A549 treated with AZD9567 at 1 μM for 4 hours (cell line): Measurements from ENCODE around the gene MYBPH. TPM values are rescaled to one million over a fixed set of nuclear protein-coding genes. Genes with fewer than 3 reads are reported as not detected.

Experiments used
- total RNA-seq: library from RNA; stranded (reverse); fragments of 200-300 nt; extraction: Qiagen RNA extraction; gene quantifications from 5 replicates; pipeline ENCODE4 v1.2.3, GENCODE V29; 2022; ENCODE audit not compliant: insufficient read depth

Gene MYBPH, protein sequence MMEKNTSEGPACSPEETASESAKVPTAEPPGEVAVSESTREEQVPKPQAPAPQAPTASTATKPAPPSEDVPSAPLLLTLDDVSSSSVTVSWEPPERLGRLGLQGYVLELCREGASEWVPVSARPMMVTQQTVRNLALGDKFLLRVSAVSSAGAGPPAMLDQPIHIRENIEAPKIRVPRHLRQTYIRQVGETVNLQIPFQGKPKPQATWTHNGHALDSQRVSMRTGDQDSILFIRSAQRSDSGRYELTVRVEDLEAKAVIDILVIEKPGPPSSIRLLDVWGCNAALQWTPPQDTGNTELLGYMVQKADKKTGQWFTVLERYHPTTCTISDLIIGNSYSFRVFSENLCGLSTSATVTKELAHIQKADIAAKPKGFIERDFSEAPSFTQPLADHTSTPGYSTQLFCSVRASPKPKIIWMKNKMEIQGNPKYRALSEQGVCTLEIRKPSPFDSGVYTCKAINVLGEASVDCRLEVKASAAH
- total RNA-seq: not detected in 5 replicates

DNA sequence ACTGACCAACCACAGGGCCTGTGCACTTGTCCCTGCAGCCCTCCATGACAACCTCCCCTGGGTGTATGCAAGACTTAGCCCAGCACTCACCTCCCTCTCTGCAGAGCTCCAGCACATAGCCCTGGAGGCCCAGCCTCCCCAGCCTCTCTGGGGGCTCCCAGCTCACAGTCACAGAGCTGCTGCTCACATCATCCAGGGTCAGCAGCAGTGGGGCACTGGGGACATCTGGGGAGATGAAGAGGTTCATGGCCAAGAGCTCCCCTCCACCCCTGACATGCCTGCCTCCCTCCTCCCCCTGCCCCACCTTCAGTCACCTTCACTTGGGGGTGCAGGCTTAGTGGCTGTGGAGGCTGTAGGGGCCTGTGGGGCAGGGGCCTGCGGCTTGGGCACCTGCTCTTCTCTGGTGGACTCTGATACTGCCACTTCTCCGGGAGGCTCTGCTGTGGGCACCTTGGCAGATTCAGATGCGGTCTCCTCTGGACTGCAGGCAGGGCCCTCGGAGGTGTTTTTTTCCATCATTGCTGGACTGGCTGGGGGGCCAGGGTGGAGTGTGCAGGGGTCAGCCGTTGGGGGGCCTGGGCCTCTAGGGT is at the start of gene MYBPH:
Gene MYBPH (minus strand): TSS at position 590 of the 590 bp plus-strand sequence. CDS start 71 bp downstream, at position 519.

DNA sequence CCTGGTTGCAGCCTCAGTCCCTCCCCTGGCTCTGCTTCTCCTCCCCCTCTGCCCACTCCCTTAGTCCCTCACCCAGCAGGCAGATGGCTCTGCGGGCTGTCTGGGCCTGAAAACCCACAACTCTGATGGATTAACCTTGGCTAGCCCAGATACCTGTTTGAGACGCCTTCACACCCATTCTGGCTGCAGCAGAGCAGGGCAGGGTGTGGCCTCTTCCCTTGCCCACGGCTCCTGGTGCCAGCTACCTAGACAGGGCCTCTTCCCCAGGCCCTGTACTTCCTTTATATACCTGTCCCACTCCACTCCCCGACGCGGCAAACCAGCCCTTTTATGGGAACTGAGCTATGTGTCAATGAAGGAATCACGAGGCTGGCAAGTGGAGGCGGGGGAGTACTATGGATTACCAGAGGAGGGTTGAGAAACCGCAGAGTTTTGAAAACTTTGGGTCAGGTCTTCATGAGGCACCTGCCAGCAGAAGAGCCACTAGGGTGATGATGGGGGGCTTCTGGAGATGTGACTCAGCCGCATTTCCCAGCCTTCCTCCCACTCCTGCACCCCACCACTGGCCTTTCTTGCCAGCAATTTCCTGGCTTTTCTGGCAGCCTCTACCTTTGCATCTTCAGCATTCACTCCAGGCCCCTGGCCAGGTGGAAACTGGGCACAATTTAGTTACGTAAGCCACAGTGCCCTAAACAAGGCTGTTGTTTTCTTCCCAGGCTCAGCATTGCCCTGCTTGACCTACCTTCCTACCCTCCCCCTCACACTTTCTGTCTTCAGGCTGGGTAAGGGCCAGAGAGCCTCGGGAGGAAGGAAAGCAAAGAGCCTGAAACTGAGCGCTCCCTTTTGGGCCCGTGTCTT is 11.0 kb upstream of the MYBPH start, which contains the start of gene CHI3L1:
Gene CHI3L1 (minus strand): TSS at position 259 of the 858 bp plus-strand sequence. CDS start 81 bp downstream, at position 178.

GRCh38 chr1:203127666-203128430 is 47.8 kb downstream of the MYBPH start, which contains the start of gene ADORA1:
Gene ADORA1, plus strand, starts transcription at chr1:203127726. Its CDS starts 1,116 bp downstream, at chr1:203128842.

Other genes starting within 250 kb of the MYBPH start
- 18.6 to 21.2 TPM (median 20.0 TPM) in 5 replicates for gene KLHL12, start 248.6 kb downstream of the MYBPH start, total RNA-seq
- 60.7 to 74.3 TPM (median 63.5 TPM) in 5 replicates for gene ADIPOR1, start 217.5 kb downstream of the MYBPH start, total RNA-seq
- gene CYB5R1, start 208.6 kb downstream of the MYBPH start, total RNA-seq: 21.7 to 27.0 TPM (median 22.7 TPM) in 5 replicates
- 46.9 to 62.0 TPM (median 51.1 TPM) in 5 replicates for gene TMEM183A, start 168.5 kb downstream of the MYBPH start, total RNA-seq
- 0.15 to 1.00 TPM (median 0.49 TPM) in 4 of 5 replicates, not detected in the other for gene PPFIA4, start 149.3 kb downstream of the MYBPH start, total RNA-seq
- not detected in 5 replicates for gene MYOG, start 89.8 kb downstream of the MYBPH start, total RNA-seq
- gene ADORA1, start 48.1 kb downstream of the MYBPH start, total RNA-seq: 0.41 to 0.55 TPM (median 0.46 TPM) in 4 of 5 replicates, not detected in the other
- not detected in 5 replicates for gene CHI3L1, start 10.9 kb upstream of the MYBPH start, total RNA-seq
- not detected in 5 replicates for gene CHIT1, start 53.8 kb upstream of the MYBPH start, total RNA-seq
- gene BTG2, start 129.7 kb upstream of the MYBPH start, total RNA-seq: 11.0 to 19.0 TPM (median 17.0 TPM) in 5 replicates
- gene FMOD, start 175.3 kb upstream of the MYBPH start, total RNA-seq: 0.02 to 0.11 TPM in 2 of 5 replicates, not detected in the others